ENCODE data around the gene OR1E1.

DNA sequence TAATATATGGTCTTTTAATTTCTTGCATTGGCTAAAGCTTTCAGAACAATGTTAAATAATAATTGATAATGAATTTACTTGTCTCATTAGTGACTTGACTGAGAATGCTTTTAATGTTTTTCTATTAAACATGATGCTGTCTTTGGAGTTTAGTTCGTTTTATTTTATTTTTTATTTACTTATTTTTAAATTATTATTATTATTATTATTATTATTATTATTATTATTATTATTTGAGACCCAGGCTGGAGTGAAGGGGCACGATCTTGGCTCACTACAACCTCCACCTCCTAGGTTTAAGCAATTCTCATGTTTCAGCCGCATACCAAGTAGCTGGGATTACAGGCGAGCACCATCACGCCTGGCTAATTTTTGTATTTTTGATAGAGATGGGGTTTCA is 17.4 kb upstream of the OR1E1 start:
- TF ChIP-seq, protein P1, sequence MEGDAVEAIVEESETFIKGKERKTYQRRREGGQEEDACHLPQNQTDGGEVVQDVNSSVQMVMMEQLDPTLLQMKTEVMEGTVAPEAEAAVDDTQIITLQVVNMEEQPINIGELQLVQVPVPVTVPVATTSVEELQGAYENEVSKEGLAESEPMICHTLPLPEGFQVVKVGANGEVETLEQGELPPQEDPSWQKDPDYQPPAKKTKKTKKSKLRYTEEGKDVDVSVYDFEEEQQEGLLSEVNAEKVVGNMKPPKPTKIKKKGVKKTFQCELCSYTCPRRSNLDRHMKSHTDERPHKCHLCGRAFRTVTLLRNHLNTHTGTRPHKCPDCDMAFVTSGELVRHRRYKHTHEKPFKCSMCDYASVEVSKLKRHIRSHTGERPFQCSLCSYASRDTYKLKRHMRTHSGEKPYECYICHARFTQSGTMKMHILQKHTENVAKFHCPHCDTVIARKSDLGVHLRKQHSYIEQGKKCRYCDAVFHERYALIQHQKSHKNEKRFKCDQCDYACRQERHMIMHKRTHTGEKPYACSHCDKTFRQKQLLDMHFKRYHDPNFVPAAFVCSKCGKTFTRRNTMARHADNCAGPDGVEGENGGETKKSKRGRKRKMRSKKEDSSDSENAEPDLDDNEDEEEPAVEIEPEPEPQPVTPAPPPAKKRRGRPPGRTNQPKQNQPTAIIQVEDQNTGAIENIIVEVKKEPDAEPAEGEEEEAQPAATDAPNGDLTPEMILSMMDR (IDR thresholded peaks at IDR 0.05; ENCODE audit: insufficient read depth, low read depth, low read length), result no peak
- TF ChIP-seq EZH2 (IDR thresholded peaks at IDR 0.05; ENCODE audit: insufficient read depth, low read length), result no peak
